Measurements from ENCODE around the gene MBD2. TPM values are rescaled to one million over a fixed set of nuclear protein-coding genes. Genes with fewer than 3 reads are reported as not detected.

MBD2 gene
- total and polyA plus RNA-seq, 2 donors (not counting 1 experiment from before 2014, with no cell fraction given), result 32.5 to 43.8 TPM

GRCh38 chr18:54218299-54218698 is 6.2 kb downstream of the MBD2 start:
- H3K79me2 ChIP-seq (ENCODE audit: control insufficient read depth, insufficient read depth, low read length), result peaks cover 93% of the 10 kb centered on the region
- no peaks in the 10 kb centered on the region for H3K27me3 ChIP-seq (ENCODE audit: control insufficient read depth, insufficient read depth, low read length)
- no peaks in the 10 kb centered on the region for H3K9me3 ChIP-seq (ENCODE audit: control insufficient read depth, insufficient read depth, low read depth, low read length)
- H4K20me1 ChIP-seq (ENCODE audit: control insufficient read depth, extremely low read depth, insufficient read depth, low read length), result peaks cover 3% of the 10 kb centered on the region
- H3K27ac ChIP-seq (ENCODE audit: insufficient read depth, low read length), result no peak overlapping the region
- no peak overlapping the region for H3K4me2 ChIP-seq (ENCODE audit: extremely low read depth, insufficient read depth, low read length)
- TF ChIP-seq CTCF (conservative IDR thresholded peaks at IDR 0.05 in 1 of 2, IDR thresholded peaks at IDR 0.05 in 1 of 2; ENCODE audit: low read depth in 1 of 2, low read length in 2 of 2), result no peak
- no peak for TF ChIP-seq EZH2 (IDR thresholded peaks at IDR 0.05; ENCODE audit: low read length, missing control alignments)
- H3K4me1 ChIP-seq (ENCODE audit: control insufficient read depth, extremely low read depth, insufficient read depth, low read length), result no peaks in the 10 kb centered on the region
- H3K9ac ChIP-seq (ENCODE audit: insufficient read depth, low read length), result no peak overlapping the region
- DNase-seq (ENCODE audit: low read depth in 2 of 2), result no peak
- no peak overlapping the region for H2AFZ ChIP-seq (ENCODE audit: low read length)
- no peak overlapping the region for H3K4me3 ChIP-seq (replicated peaks in 1 of 4; ENCODE audit: control extremely low read depth in 1 of 4, insufficient read depth in 1 of 4, low read depth in 3 of 4, low read length in 4 of 4)
- no peaks in the 10 kb centered on the region for H3K36me3 ChIP-seq (ENCODE audit: control insufficient read depth, insufficient read depth, low read length)

- Histone ChIP-seq H3K9ac (ENCODE audit: insufficient read depth, low read length) (no peak overlapping the region), H3K79me2 (ENCODE audit: control insufficient read depth, insufficient read depth, low read length) (peaks cover 91% of the 10 kb centered on the region), H3K4me2 (ENCODE audit: extremely low read depth, insufficient read depth, low read length) (no peak overlapping the region), H3K4me3 (replicated peaks in 1 of 4; ENCODE audit: control extremely low read depth in 1 of 4, insufficient read depth in 1 of 4, low read depth in 3 of 4, low read length in 4 of 4) (no peak overlapping the region), H4K20me1 (ENCODE audit: control insufficient read depth, extremely low read depth, insufficient read depth, low read length) (no peaks in the 10 kb centered on the region), H3K4me1 (ENCODE audit: control insufficient read depth, extremely low read depth, insufficient read depth, low read length) (no peaks in the 10 kb centered on the region), H3K27ac (ENCODE audit: insufficient read depth, low read length) (no peak overlapping the region), H3K27me3 (ENCODE audit: control insufficient read depth, insufficient read depth, low read length) (no peaks in the 10 kb centered on the region), H2AFZ (ENCODE audit: low read length) (no peak overlapping the region), H3K9me3 (ENCODE audit: control insufficient read depth, insufficient read depth, low read depth, low read length) (no peaks in the 10 kb centered on the region), H3K36me3 (ENCODE audit: control insufficient read depth, insufficient read depth, low read length) (no peaks in the 10 kb centered on the region)
- no peak for TF ChIP-seq EZH2 (IDR thresholded peaks at IDR 0.05; ENCODE audit: low read length, missing control alignments)
- no peak for TF ChIP-seq CTCF (conservative IDR thresholded peaks at IDR 0.05 in 1 of 2, IDR thresholded peaks at IDR 0.05 in 1 of 2; ENCODE audit: low read depth in 1 of 2, low read length in 2 of 2)
- no peak for DNase-seq (ENCODE audit: low read depth in 2 of 2)
Measured at GRCh38 chr18:54217624-54218023, 6.8 kb downstream of the MBD2 start.

- no peaks in the 10 kb centered on the region for H3K4me1 ChIP-seq (ENCODE audit: control insufficient read depth, extremely low read depth, insufficient read depth, low read length)
- no peak overlapping the region for H3K4me3 ChIP-seq (replicated peaks in 1 of 4; ENCODE audit: control extremely low read depth in 1 of 4, insufficient read depth in 1 of 4, low read depth in 3 of 4, low read length in 4 of 4)
- TF ChIP-seq CTCF (conservative IDR thresholded peaks at IDR 0.05 in 1 of 2, IDR thresholded peaks at IDR 0.05 in 1 of 2; ENCODE audit: low read depth in 1 of 2, low read length in 2 of 2) (no peak), EZH2 (IDR thresholded peaks at IDR 0.05; ENCODE audit: low read length, missing control alignments) (no peak)
- no peaks in the 10 kb centered on the region for H3K27me3 ChIP-seq (ENCODE audit: control insufficient read depth, insufficient read depth, low read length)
- peak overlapping the region; percentile 6 for H3K27ac ChIP-seq (ENCODE audit: insufficient read depth, low read length)
- H3K4me2 ChIP-seq (ENCODE audit: extremely low read depth, insufficient read depth, low read length), result no peak overlapping the region
- no peak overlapping the region for H3K9ac ChIP-seq (ENCODE audit: insufficient read depth, low read length)
- DNase-seq (ENCODE audit: low read depth in 2 of 2), result peak; percentile 44 to 76
- no peaks in the 10 kb centered on the region for H3K36me3 ChIP-seq (ENCODE audit: control insufficient read depth, insufficient read depth, low read length)
- no peaks in the 10 kb centered on the region for H3K9me3 ChIP-seq (ENCODE audit: control insufficient read depth, insufficient read depth, low read depth, low read length)
- H2AFZ ChIP-seq (ENCODE audit: low read length), result no peak overlapping the region
- no peaks in the 10 kb centered on the region for H4K20me1 ChIP-seq (ENCODE audit: control insufficient read depth, extremely low read depth, insufficient read depth, low read length)
- peaks cover 85% of the 10 kb centered on the region for H3K79me2 ChIP-seq (ENCODE audit: control insufficient read depth, insufficient read depth, low read length)
Measured at GRCh38 chr18:54215069-54215468, 9.4 kb downstream of the MBD2 start.

Data from fibroblast of lung (primary cell).